Chondrocyte (in vitro differentiated cells): Measurements from ENCODE around the gene CLASP1. TPM values are rescaled to one million over a fixed set of nuclear protein-coding genes. Genes with fewer than 3 reads are reported as not detected.
"Not testable (repeated sequence)": the region's sequence is repeated elsewhere in the genome, so short reads cannot be mapped to it uniquely, and the experiment has no call there.

ENCODE experiments used
- DNase-seq: peaks from one replicate; pipeline ENCODE4 v3.0.0; 2021; ENCODE audit warnings: mixed read lengths, low spot score
- H3K27ac Mint-ChIP-seq: one replicate; pipeline ENCODE4 v1.8.0; 2021; ENCODE audit warnings: mild to moderate bottlenecking, moderate library complexity, mixed read lengths; ENCODE audit not compliant: unreplicated experiment
- H3K27me3 Mint-ChIP-seq: 2 replicates; pipeline ENCODE4 v1.8.0; 2021; ENCODE audit warnings: low read depth, mixed read lengths
- H3K36me3 Mint-ChIP-seq: 2 replicates; pipeline ENCODE4 v1.8.0; 2021; ENCODE audit warnings: low read depth, mixed read lengths
- H3K4me1 Mint-ChIP-seq: 2 replicates; pipeline ENCODE4 v1.8.0; 2021; ENCODE audit warnings: low read depth, mild to moderate bottlenecking, mixed read lengths
- H3K4me3 Mint-ChIP-seq: one replicate; pipeline ENCODE4 v1.8.0; 2021; ENCODE audit warnings: mild to moderate bottlenecking, moderate library complexity, mixed read lengths; ENCODE audit not compliant: unreplicated experiment
- H3K9me3 Mint-ChIP-seq: 2 replicates; pipeline ENCODE4 v1.8.0; 2021; ENCODE audit warnings: low read depth, mixed read lengths
- total RNA-seq: library from RNA; stranded (reverse); gene quantifications from 3 replicates; pipeline ENCODE4 v1.2.1, GENCODE V29; 2021
- TF ChIP-seq, protein P1 (sequence below): fragments of 200-600 bp; sonication (generic); IDR thresholded peaks from 2 replicates; pipeline ENCODE4 v1.5.0; 2021; ENCODE audit warnings: antibody characterized with exemption, mild to moderate bottlenecking, moderate library complexity

Gene CLASP1
- total RNA-seq, 1 donor from 2014 or later: 56.0 TPM

DNA sequence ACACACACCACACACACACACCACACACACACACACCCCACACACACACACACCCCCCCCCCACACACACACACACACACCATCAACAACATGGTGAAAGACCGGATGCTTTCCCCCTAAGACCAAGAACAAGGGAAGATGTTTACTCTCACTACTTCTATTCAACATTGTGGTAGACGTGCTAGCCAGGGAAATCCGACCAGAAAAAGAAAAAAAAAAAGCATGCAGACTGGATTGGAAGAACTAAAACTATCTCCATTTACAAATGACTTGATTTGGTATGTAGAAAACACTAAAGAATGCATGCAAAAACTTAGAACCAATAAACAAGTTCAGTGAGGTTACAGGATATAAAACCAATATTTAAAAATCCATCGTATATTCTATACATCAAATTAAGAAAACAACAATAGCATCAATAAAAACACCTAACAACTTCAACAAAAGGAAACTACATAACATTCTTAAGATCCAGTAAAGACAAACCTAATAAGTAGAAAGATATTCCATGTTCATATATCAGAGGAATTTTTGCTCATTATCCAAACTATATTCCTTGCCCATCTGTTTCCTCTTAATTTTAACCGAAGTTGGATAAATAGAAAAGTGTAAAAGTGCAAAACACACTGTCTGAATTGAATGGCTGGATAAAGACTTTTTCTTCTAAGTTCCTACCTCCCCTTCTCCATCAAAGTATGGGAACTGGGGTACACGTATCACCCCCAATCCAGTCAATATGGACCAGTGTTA is 170.1 kb downstream of the CLASP1 start:
- peaks cover 49% of the 10 kb centered on the region for H3K4me1 Mint-ChIP-seq
- TF ChIP-seq, protein P1, sequence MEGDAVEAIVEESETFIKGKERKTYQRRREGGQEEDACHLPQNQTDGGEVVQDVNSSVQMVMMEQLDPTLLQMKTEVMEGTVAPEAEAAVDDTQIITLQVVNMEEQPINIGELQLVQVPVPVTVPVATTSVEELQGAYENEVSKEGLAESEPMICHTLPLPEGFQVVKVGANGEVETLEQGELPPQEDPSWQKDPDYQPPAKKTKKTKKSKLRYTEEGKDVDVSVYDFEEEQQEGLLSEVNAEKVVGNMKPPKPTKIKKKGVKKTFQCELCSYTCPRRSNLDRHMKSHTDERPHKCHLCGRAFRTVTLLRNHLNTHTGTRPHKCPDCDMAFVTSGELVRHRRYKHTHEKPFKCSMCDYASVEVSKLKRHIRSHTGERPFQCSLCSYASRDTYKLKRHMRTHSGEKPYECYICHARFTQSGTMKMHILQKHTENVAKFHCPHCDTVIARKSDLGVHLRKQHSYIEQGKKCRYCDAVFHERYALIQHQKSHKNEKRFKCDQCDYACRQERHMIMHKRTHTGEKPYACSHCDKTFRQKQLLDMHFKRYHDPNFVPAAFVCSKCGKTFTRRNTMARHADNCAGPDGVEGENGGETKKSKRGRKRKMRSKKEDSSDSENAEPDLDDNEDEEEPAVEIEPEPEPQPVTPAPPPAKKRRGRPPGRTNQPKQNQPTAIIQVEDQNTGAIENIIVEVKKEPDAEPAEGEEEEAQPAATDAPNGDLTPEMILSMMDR: no peak

GRCh38 chr2:121478358-121478995 is 170.8 kb downstream of the CLASP1 start:
- H3K4me3 Mint-ChIP-seq: not testable (repeated sequence)
- peaks cover 56% of the 10 kb centered on the region for H3K4me1 Mint-ChIP-seq

More for the DNA sequence above, 170.1 kb downstream of the CLASP1 start:
- DNase-seq: no peak
- Mint-ChIP-seq H3K27ac (no peak overlapping the region), H3K27me3 (no peaks in the 10 kb centered on the region), H3K4me3 (no peak overlapping the region), H3K9me3 (no peaks in the 10 kb centered on the region), H3K36me3 (no peaks in the 10 kb centered on the region)

GRCh38 chr2:121476684-121477083 is 172.6 kb downstream of the CLASP1 start:
- Mint-ChIP-seq H3K27me3 (no peaks in the 10 kb centered on the region), H3K9me3 (no peaks in the 10 kb centered on the region), H3K36me3 (no peaks in the 10 kb centered on the region), H3K27ac (no peak overlapping the region), H3K4me3 (no peak overlapping the region), H3K4me1 (peaks cover 73% of the 10 kb centered on the region)
- DNase-seq: no peak
- TF ChIP-seq, protein P1: no peak

More at GRCh38 chr2:121478358-121478995, 170.8 kb downstream of the CLASP1 start:
- DNase-seq, H3K27ac Mint-ChIP-seq, H3K27me3 Mint-ChIP-seq, H3K9me3 Mint-ChIP-seq, H3K36me3 Mint-ChIP-seq: not testable (repeated sequence)

DNA sequence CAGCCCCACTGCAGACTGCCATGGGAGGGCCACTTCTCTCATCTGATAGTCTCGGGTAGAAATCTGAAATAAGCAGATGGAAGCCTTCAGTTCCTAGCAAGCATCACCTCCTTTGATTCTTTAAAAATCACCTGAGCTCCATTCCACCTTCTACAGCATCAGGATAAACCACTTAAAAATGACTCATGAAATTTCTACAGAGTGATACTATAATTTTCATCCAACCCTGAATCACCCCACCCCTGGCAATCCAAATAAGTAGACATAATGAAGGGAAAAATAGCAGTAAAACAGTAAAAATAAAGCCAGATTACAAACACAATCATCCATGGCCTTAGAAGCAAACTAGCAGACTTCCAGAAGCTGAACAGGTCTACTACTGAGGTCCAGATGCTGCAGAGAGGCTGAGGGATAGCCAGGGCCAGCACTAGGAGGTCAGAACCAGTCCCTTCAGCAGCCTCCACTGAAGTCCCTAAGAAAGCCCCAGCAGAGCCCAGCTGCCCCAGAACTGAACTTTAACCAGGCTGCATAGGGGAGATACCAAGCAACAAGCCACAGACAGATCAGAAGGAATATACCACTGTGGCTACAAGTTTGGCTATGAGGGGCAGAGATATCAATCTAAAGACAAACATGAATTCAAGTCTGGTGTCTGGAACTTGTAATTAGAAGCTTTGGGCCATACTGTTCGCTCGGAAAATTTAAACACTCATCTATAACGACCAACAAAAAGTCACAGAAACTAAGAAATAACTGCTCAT is 173.3 kb downstream of the CLASP1 start:
- DNase-seq: no peak
- H3K4me3 Mint-ChIP-seq: no peak overlapping the region
- no peaks in the 10 kb centered on the region for H3K36me3 Mint-ChIP-seq
- TF ChIP-seq, protein P1: no peak
- no peaks in the 10 kb centered on the region for H3K27me3 Mint-ChIP-seq
- peaks cover 73% of the 10 kb centered on the region for H3K4me1 Mint-ChIP-seq
- no peaks in the 10 kb centered on the region for H3K9me3 Mint-ChIP-seq
- H3K27ac Mint-ChIP-seq: no peak overlapping the region

GRCh38 chr2:121473512-121473911 is 175.8 kb downstream of the CLASP1 start:
- Mint-ChIP-seq H3K27me3 (no peaks in the 10 kb centered on the region), H3K36me3 (peaks cover 9% of the 10 kb centered on the region), H3K4me1 (peaks cover 58% of the 10 kb centered on the region), H3K4me3 (no peak overlapping the region), H3K27ac (peak overlapping the region; percentile 89), H3K9me3 (no peaks in the 10 kb centered on the region)
- TF ChIP-seq, protein P1: no peak
- DNase-seq: no peak
